HepG2 (cell line): ENCODE results near the gene BEST2. TPM values are rescaled to one million over a fixed set of nuclear protein-coding genes. Genes with fewer than 3 reads are reported as not detected.

Source experiments
- HBP1 ChIP-seq: IDR thresholded peaks from 2 replicates; pipeline ENCODE4 v1.6.1; 2016; ENCODE audit warnings: low read depth, control low read depth
- IRF9 ChIP-seq: sonication (generic); formaldehyde crosslinking; IDR thresholded peaks from 2 replicates; pipeline ENCODE4 v1.8.0; 2022; ENCODE audit warnings: missing genetic modification reagents, mild to moderate bottlenecking, borderline replicate concordance
- KMT2B ChIP-seq: IDR thresholded peaks from 2 replicates; pipeline ENCODE4 v1.6.1; 2016; ENCODE audit warnings: missing genetic modification reagents, missing compliant biosample characterization
- MAX ChIP-seq: IDR thresholded peaks from 2 replicates; pipeline ENCODE4 v1.6.1; 2012; ENCODE audit warnings: inconsistent platforms
- SAP130 ChIP-seq: IDR thresholded peaks from 2 replicates; pipeline ENCODE4 v1.6.1; 2016; ENCODE audit warnings: low read depth
- SP1 ChIP-seq, 2 experiments: fragments of 450-650 bp in 1 of 2; sonication (generic) in 1 of 2; formaldehyde crosslinking in 1 of 2; IDR thresholded peaks; 2 replicates each; pipeline versions ENCODE4 v1.4.0 to v1.6.1; 2016 to 2020; ENCODE audit warnings: missing genetic modification reagents in 1 of 2
- ZFX ChIP-seq: sonication (generic); formaldehyde crosslinking; IDR thresholded peaks from 2 replicates; pipeline ENCODE4 v1.4.0; 2020; ENCODE audit warnings: mild to moderate bottlenecking, low read depth, missing genetic modification reagents, moderate library complexity
- ZNF414 ChIP-seq: sonication (generic); formaldehyde crosslinking; IDR thresholded peaks from 2 replicates; pipeline ENCODE4 v1.5.0; 2020; ENCODE audit warnings: missing genetic modification reagents
- ZNF574 ChIP-seq: sonication (generic); formaldehyde crosslinking; IDR thresholded peaks from 2 replicates; pipeline ENCODE4 v1.4.0; 2020; ENCODE audit warnings: missing genetic modification reagents
- ZNF687 ChIP-seq: sonication (generic); formaldehyde crosslinking; IDR thresholded peaks from 2 replicates; pipeline ENCODE4 v1.5.1; 2020; ENCODE audit warnings: mild to moderate bottlenecking, missing genetic modification reagents, moderate library complexity
- ZNF710 ChIP-seq: sonication (generic); formaldehyde crosslinking; IDR thresholded peaks from 2 replicates; pipeline ENCODE4 v1.5.0; 2020; ENCODE audit warnings: mild to moderate bottlenecking, missing genetic modification reagents, borderline replicate concordance
- polyA plus RNA-seq, 8 experiments: library from polyadenylated mRNA; depleted of rRNA in 3 of 8; stranded (reverse) in 7 of 8; unstranded in 1 of 8; fragments of >200 nt; fragmentation: Illumina TruSeq in 4 of 8; extraction: Trizol in 4 of 8; gene quantifications; 2 replicates each; pipeline versions ENCODE4 v1.2.1 to v1.2.3, GENCODE V29; 2011 to 2016; ENCODE audit warnings: low read depth in 4 of 8, missing spikeins in 1 of 8, mixed read lengths in 1 of 8; ENCODE audit not compliant: insufficient read depth in 1 of 8
- total RNA-seq, 5 experiments: library from RNA; depleted of rRNA; stranded (reverse); fragments of >200 nt; fragmentation: Illumina TruSeq; extraction: Trizol; gene quantifications; 2 replicates each; pipeline ENCODE4 v1.2.3, GENCODE V29; 2016; ENCODE audit warnings: low read depth in 1 of 5

Gene BEST2
- total and polyA plus RNA-seq, 2 of the 13 experiments (the other 11 are each of a cell fraction or from before 2014, with no cell fraction given): not detected

- TF ChIP-seq ZNF574 (CRISPR knock-in tag) (peak; percentile 48), IRF9 (CRISPR knock-in tag) (no peak), KMT2B (0 out of 2 replicates have a peak, but pooled peaks have one; percentile 35), ZNF414 (CRISPR knock-in tag) (0 out of 2 replicates have a peak, but pooled peaks have one; percentile 40), ZFX (peak; percentile 37; the same call in 1 of the 2 replicates), MAX (peak; percentile 28; the same call in 1 of the 2 replicates), HBP1 (CRISPR knock-in tag) (0 out of 2 replicates have a peak, but pooled peaks have one; percentile 43), SAP130 (CRISPR knock-in tag) (peak; percentile 28; the same call in 1 of the 2 replicates), ZNF687 (peak; percentile 1; the same call in 1 of the 2 replicates), ZNF710 (CRISPR knock-in tag) (no peak), SP1 (IDR thresholded peaks at IDR 0.05) (no peak), SP1 (CRISPR knock-in tag; IDR thresholded peaks at IDR 0.05) (no peak)
Observed at GRCh38 chr19:12721656-12722565, 29.7 kb upstream of the BEST2 start (continued).
